Adrenal gland (tissue), 12 donors: Measurements from ENCODE around the gene SLC6A4. TPM values are rescaled to one million over a fixed set of nuclear protein-coding genes. Genes with fewer than 3 reads are reported as not detected.

Experiments used
- DNase-seq, 7 donors: peaks; one replicate each; pipeline ENCODE4 v3.0.0-alpha.2; 2019 to 2020
- H3K27ac ChIP-seq, 5 donors: fragments of 200-600 bp; sonication (generic) in 4 of 5; 1 replicate in 3 of 5; 2 replicates in 2 of 5; pipeline versions ENCODE4 v1.5.1 to v1.8.0; 2016 to 2020; ENCODE audit warnings: mild to moderate bottlenecking in 1 of 5
- H3K27me3 ChIP-seq: fragments of 200-600 bp; 2 replicates; pipeline ENCODE4 v1.8.0; 2021
- H3K36me3 ChIP-seq, 2 donors: fragments of 200-600 bp; replicated peaks in 1 of 2; 1 replicate in 1 of 2; 2 replicates in 1 of 2; pipeline versions ENCODE4 v1.5.1 to v1.8.0; 2018 to 2022
- H3K4me1 ChIP-seq, 2 donors: fragments of 200-600 bp; replicated peaks in 1 of 2; 1 replicate in 1 of 2; 2 replicates in 1 of 2; pipeline versions ENCODE4 v1.5.1 to v1.8.0; 2018 to 2021
- H3K4me3 ChIP-seq, 4 donors: fragments of 200-600 bp; sonication (generic) in 3 of 4; one replicate each; pipeline ENCODE4 v1.5.1; 2016 to 2018
- H3K9me3 ChIP-seq, 3 donors: fragments of 200-600 bp; sonication (generic) in 1 of 3; replicated peaks in 1 of 3; 1 replicate in 2 of 3; 2 replicates in 1 of 3; pipeline versions ENCODE4 v1.5.1 to v1.8.0; 2016 to 2021
- CTCF ChIP-seq, 6 experiments: fragments of 450-650 bp in 4 of 6; fragments of 200-600 bp in 2 of 6; sonication (generic) in 1 of 6; IDR thresholded peaks; 1 replicate in 5 of 6; 2 replicates in 1 of 6; pipeline versions ENCODE4 v1.5.1 to v1.8.0; 2016 to 2021; ENCODE audit warnings: antibody characterized with exemption in 6 of 6, mild to moderate bottlenecking in 2 of 6, moderate library complexity in 1 of 6
- POLR2A ChIP-seq, 2 donors: fragments of 450-650 bp; IDR thresholded peaks; one replicate each; pipeline ENCODE4 v1.6.1; 2017; ENCODE audit warnings: antibody characterized with exemption in 2 of 2, mild to moderate bottlenecking in 2 of 2, moderate library complexity in 1 of 2
- WGBS, 4 donors: extraction: QIAGEN DNeasy Blood & Tissue Kit in 2 of 4; methylation state at CpG; one replicate each; pipeline versions ENCODE4 v1.1.5 to v1.1.7; 2013 to 2017; 5-methylcytosine and 5-hydroxymethylcytosine counted together
- intact Hi-C, 2 donors: fragments of 100-400 bp; cut with DNase I; formaldehyde crosslinking; loops; one replicate each; pipeline versions ENCODE4 v1.14.1 to v1.15.0; 2022 to 2023
- polyA plus RNA-seq, 3 donors: library from polyadenylated mRNA; stranded (reverse); fragments of 200-250 nt in 2 of 3; fragments of 350-450 nt in 1 of 3; fragmentation: Illumina TruSeq in 1 of 3; extraction: RNeasy Lipid Tissue Mini Kit (QIAGEN cat#74804) in 1 of 3; gene quantifications; one replicate each; pipeline ENCODE4 v1.2.3, GENCODE V29; 2013 to 2014
- total RNA-seq, 9 donors: library from RNA; depleted of rRNA in 4 of 9; stranded (reverse); fragments of >200 nt in 4 of 9; fragments of 120-200 nt in 1 of 9; fragmentation: NEBNext Ultra II Directional in 1 of 9; extraction: Animal tissue kit (Norgen Biotek cat#: 25700) in 1 of 9; gene quantifications; one replicate each; pipeline versions ENCODE4 v1.1.0 to v1.2.4, GENCODE V29; 2013 to 2023
- donor health status: healthy with polysubstance abuse.
- donor health status: Bipolar disorder and iron deficiency.
- donor health status: DM: yes; HTN: yes; CAD: no.
- donor health status: DM: no; HTN: no; CAD: no.
- donor health status: DM: no; HTN: no; CAD: no.
- donor health status: DM: yes; HTN: yes; CAD: no.

SLC6A4 gene
- total and polyA plus RNA-seq, 12 donors, result 0.03 to 0.67 (median 0.17) TPM; not detected in 3

DNA sequence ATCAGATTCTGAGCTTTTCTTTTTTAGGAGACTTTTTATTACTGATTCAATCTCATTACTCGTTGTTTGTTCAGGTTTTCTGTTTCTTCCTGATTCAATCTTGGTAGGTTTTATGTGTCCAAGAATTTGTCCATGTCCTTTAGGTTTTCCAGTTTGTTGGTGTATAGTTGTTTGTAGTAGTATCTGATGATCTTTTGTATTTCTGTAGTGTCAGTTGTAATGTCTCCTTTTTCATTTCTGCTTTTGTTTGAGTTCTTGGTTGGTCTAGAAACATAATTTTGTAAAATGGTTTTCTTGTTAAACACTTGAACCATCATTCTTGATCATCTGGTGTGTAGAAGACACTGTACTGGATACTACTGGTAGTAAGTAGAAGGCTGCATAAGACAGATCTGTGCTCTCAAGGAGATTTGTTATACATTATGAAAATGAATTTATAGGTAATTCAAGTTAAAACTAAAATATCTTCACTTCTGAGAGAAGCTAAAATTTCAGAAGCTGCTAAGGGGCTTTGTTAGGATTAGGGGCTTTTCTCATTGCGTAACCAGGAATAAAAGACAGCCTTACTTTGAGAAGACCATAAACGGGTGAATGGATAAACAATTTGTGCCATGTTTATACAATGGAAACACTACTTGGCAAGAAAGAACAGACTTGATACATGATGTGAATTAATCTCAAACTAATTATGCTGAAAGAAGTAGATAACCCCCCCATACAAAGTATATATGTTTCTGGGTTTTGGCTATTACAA, 74.9 kb downstream of the SLC6A4 start:
- TF ChIP-seq CTCF (IDR thresholded peaks at IDR 0.05) (no peak), POLR2A (IDR thresholded peaks at IDR 0.05) (no peak)
- Histone ChIP-seq H3K9me3 (no peaks in the 10 kb centered on the region), H3K27me3 (no peaks in the 10 kb centered on the region), H3K4me3 (no peak overlapping the region), H3K4me1 (peaks cover 0 to 6% of the 10 kb centered on the region in 2 donors), H3K27ac (no peak overlapping the region), H3K36me3 (no peaks in the 10 kb centered on the region)
- intact Hi-C loops, result no loop called here
- no peak for DNase-seq
- 94 to 97% (median 95%) methylated on average over 3 of the region's 3 CpGs for WGBS, 4 donors

GRCh38 chr17:30158896-30159625, 76.4 kb downstream of the SLC6A4 start:
- no peak for DNase-seq
- intact Hi-C loops, result no loop called here
- Histone ChIP-seq H3K36me3 (no peaks in the 10 kb centered on the region), H3K27me3 (no peaks in the 10 kb centered on the region), H3K4me1 (peaks cover 0 to 6% of the 10 kb centered on the region in 2 donors), H3K27ac (no peak overlapping the region), H3K9me3 (no peaks in the 10 kb centered on the region), H3K4me3 (no peak overlapping the region)
- TF ChIP-seq CTCF (IDR thresholded peaks at IDR 0.05) (no peak), POLR2A (IDR thresholded peaks at IDR 0.05) (no peak)
- WGBS, 4 donors, result 91 to 98% (median 93%) methylated on average over 3 of the region's 3 CpGs

- WGBS, 4 donors, result 94 to 100% (median 97%) methylated on average over 2 of the region's 2 CpGs
Measured at GRCh38 chr17:30155389-30155788, 80.1 kb downstream of the SLC6A4 start.

More at GRCh38 chr17:30155389-30155788, 80.1 kb downstream of the SLC6A4 start:
- no peak for TF ChIP-seq POLR2A (IDR thresholded peaks at IDR 0.05)
- no peak for TF ChIP-seq CTCF (IDR thresholded peaks at IDR 0.05)
- no peaks in the 10 kb centered on the region for H3K9me3 ChIP-seq
- no peak overlapping the region for H3K4me3 ChIP-seq
- no peak overlapping the region for H3K27ac ChIP-seq
- no peaks in the 10 kb centered on the region for H3K4me1 ChIP-seq
- H3K36me3 ChIP-seq, result no peaks in the 10 kb centered on the region
- no peaks in the 10 kb centered on the region for H3K27me3 ChIP-seq
- DNase-seq, result no peak
- intact Hi-C loops, result no loop called here
